Epithelial cell of esophagus (primary cell): ENCODE data around the gene HASPIN.
A peak's percentile ranks its signal among the peaks of the same experiment; 100 is the strongest.

Experiments
- DNase-seq: peaks from one replicate; pipeline ENCODE4 v3.0.0; 2010; ENCODE audit warnings: low read depth
- H3K4me3 ChIP-seq: 2 replicates; pipeline ENCODE4 v1.5.1; 2011; ENCODE audit warnings: mild to moderate bottlenecking, low read length, control low read depth
- CTCF ChIP-seq: IDR thresholded peaks from 2 replicates; pipeline ENCODE4 v1.5.1; 2011; ENCODE audit warnings: low read depth, mild to moderate bottlenecking, low read length, control low read depth, inconsistent platforms; ENCODE audit not compliant: insufficient read depth; ENCODE audit errors: missing control alignments

HASPIN gene

GRCh38 chr17:3735515-3735914, 11.8 kb downstream of the HASPIN start:
- no peak overlapping the region for H3K4me3 ChIP-seq
- TF ChIP-seq CTCF = no peak
- DNase-seq = peak; percentile 24

GRCh38 chr17:3738562-3739295, 15.0 kb downstream of the HASPIN start:
- no peak for TF ChIP-seq CTCF
- peak; percentile 91 for DNase-seq
- peak overlapping the region; percentile 20 for H3K4me3 ChIP-seq

- no peak overlapping the region for H3K4me3 ChIP-seq
- no peak for TF ChIP-seq CTCF
- DNase-seq = no peak
Measured at GRCh38 chr17:3739422-3740124, 15.9 kb downstream of the HASPIN start.

GRCh38 chr17:3740611-3741073, 16.9 kb downstream of the HASPIN start:
- no peak for TF ChIP-seq CTCF
- no peak overlapping the region for H3K4me3 ChIP-seq
- DNase-seq = no peak

- no peak overlapping the region for H3K4me3 ChIP-seq
- peak; percentile 38 for DNase-seq
- TF ChIP-seq CTCF = no peak
Measured at GRCh38 chr17:3744014-3744413, 20.3 kb downstream of the HASPIN start.

- H3K4me3 ChIP-seq = no peak overlapping the region
- DNase-seq = no peak
- TF ChIP-seq CTCF = no peak
Measured at GRCh38 chr17:3745071-3745470, 21.4 kb downstream of the HASPIN start.
